GM19238 (cell line): Measurements from ENCODE around the gene SERPINB6.
A peak's percentile ranks its signal among the peaks of the same experiment; 100 is the strongest.
"Not testable (repeated sequence)": the region's sequence is repeated elsewhere in the genome, so short reads cannot be mapped to it uniquely, and the experiment has no call there.

Experiments
- DNase-seq: peaks from one replicate; pipeline ENCODE4 v3.0.0; 2011; ENCODE audit warnings: low spot score; ENCODE audit not compliant: insufficient read length

SERPINB6 gene

DNA sequence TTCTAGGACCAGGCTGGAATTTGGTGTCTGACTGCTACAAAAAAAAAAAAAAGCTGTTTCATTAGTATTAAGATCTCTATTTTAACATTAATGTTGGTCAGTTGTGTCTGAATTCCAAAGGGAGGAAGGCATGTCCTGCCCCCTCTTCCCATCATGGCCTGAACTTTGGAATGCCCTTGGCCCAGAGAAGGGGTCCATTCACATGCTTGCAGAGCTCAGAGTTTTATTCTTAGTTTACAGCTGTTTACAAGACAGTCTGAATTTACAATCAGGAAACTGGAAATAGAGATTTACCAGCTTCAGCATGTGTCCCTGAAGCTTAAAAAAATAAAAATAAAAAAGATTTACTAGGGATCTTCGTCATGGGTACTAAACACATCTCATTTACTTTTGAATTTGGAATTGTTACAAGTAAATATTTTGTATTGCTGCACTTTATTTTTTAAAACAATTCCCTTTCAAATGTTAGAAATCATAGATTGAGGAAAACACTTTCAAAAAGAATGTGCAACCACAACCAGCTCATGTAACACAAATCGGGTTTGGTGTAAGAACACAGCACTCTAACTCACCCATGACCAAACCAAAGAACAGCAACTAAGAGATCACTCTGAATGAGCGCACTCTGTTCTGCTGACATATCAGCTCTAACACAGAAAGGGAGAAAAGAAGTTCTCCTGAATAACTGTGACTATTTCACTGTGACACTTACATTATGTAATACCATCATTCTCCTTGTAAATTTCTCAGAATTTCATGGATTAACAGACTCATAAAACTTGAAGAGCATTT is 6.6 kb upstream of the SERPINB6 start:
- DNase-seq: no peak

DNA sequence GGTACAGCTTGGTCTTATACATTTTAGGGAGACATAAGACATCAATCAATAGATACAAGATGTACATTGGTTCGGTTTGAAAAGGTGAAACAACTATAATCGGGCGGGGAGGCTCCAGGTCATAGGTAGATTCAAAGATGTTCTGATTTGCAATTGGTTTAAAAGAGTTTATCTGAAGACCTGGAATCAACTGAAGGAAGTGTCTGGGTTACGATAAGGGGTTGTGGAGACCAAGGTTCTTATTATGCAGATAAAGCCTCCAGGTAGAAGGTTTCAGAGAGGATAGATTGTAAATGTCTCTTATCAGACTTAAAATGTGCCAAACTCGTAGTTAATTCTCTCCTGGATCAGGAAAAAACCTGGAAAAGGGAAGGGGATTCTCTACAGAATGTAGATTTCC is 5.9 kb upstream of the SERPINB6 start:
- DNase-seq: no peak

DNA sequence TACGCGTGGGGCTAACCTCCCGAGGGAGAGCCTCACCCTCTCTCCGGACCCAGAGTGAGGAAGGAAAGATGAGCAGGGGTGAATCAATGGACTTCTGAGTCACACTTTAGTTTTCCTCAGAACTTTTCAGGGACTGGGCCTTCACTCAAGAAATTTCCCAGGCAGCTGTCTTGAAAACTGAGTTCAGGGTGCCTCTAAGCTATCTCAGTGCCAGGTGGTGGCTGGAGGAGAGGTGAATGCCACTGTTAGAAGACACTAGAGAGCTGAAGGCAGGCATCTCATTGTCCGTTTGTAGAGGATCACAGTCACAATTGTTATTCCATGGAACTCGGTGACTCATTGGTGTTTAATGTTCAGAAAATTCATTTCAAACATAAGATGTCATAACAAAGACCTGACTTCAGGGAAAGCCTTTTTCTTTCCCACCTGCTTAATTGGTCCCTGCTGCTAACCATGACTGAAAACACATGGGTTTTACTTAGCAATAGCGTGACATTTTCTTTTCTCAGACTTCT is 5.3 kb upstream of the SERPINB6 start:
- no peak for DNase-seq

DNA sequence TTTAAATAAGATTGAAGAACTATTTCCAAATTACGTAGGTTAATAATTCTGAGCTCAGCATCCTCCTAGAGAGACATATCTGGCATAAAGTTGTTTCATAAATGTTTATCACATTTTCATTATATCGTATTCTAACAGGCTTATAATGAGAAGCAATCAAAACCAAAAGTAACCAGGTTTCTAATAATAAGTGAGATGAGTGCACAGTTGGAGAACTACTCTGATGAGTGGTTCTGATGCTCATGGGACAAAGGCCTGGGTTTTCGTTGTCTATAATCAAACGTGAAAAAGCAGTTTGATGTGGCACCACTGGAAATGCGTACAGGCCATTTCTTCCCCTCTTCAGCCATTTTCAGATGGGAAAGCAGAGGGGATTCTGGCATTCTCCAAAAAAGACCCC is 4.7 kb upstream of the SERPINB6 start:
- DNase-seq: no peak

DNA sequence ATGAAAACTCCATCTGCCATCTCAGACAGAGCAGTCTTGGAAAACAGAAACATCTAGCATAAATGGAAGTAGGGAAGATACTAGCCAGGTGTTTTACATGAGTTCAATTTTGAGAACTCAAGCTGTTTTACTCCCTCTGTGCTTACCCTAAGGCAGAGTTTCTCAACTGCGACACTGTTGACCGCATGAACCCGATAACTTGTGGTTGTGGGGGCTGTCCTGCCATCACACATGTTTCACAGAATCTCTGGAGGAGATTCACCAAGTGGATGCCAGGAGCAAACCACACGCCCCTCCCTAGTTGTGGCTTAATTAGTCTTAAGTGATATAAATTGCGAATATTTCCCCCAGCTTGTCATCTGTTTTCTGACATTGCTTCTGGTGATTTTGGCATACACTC is 2.3 kb upstream of the SERPINB6 start:
- no peak for DNase-seq

DNA sequence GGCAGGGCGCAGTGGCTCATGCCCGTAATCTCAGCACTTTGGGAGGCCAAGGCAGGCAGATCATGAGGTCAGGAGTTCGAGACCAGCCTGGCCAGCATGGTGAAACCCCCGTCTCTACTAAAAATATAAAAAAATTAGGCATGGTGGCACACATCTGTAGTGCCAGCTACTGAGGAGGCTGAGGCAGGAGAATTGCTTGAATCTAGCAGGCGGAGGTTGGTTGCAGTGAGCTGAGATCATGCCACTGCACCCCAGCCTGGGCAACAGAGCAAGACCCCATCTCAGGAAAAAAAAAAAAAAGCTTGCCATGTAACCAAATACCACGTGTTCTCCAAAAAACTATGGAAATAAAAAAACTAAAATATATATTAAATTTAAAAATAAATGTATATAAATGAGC is 1.8 kb upstream of the SERPINB6 start:
- DNase-seq: not testable (repeated sequence)

DNA sequence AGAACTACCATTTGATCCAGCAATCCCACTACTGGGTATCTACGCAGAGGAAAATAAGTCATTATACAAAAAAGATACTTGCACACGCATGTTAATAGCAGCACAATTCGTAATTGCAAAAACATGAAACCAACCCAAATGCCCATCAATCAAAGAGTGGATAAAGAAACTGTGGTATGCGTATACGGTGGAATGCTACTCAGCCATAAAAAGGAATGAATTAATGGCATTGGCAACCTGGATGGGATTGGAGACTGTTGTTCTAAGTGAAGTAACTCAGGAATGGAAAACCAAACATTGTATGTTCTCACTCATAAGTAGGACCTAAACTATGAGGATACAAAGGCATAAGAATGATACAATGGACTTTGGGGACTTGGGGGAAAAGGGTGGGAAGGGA is 1.3 kb upstream of the SERPINB6 start:
- not testable (repeated sequence) for DNase-seq

DNA sequence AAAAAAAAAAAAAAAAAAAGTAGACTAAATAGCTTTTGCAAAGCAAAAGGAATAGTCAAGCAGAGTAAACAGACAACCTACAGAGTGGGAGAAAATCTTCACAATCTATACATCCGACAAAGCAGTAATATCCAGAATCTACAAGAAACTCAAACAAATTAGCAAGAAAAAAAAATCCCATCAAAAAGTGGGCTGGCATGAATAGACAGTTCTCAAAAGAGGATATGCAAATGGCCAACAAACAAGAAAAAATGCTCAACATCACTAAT is 786 bp upstream of the SERPINB6 start:
- DNase-seq: not testable (repeated sequence)

DNA sequence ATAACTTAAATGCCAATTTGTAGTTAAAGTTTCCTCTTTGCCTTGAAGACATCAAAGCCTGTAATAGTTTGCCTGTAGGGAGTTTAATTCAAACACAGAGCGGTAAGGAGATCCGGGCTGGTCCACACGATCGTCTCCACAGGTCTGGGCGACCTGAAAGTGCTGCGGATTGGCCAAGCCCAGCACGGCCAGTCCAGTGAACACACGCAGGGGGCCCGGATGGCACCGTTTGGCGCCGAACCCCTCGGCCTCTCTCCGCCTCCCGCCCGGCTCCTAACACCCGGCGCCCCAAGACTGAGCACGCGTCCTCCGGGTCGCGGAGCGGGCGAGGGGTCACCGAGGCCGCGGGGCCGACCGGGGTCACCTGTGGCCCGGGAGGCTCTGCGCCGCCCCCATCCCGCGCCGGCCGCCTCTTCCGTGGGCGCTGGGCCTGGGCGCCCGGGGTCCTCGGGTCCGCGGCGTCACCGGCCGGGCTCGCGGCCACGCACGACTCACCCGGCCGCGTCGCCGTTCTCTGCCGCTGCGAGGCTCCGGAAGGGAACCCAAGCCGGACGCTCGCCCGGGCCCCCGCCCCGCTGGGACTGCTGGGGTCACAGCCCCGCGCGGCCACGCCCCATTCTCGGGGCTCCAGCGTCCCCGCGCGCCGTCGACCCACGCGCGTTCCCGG is 481 bp downstream of the SERPINB6 start:
- DNase-seq: peak; percentile 20

DNA sequence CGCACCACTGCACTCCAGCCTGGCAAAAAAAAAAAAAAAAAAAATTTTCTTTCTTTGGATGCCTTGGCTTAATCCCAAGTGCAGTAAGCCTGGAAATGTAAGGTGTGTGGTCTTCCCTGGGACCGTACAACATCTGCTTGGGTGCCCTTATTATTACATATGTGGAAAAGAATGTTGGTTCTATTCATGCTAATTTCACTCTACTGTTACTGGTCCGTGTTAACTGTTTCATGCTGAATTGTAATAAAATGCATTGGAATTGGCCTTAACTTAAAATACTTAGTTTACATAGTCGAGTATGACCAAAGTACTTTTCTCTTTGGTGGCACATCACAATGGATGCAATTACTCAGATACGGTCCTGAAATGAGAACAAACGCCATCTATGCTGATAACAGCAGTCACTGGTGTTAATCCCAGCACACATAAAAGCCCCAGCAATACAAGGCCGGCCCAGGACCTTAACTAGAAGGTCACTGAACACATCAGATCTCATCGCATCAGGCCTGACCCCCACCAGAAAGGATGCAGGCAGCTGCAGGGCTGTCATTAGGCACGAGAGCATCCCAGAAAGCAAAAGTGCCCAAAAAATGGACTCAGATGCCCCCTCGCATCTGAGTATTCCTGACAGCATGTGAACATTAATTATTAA is 1.2 kb downstream of the SERPINB6 start:
- no peak for DNase-seq

DNA sequence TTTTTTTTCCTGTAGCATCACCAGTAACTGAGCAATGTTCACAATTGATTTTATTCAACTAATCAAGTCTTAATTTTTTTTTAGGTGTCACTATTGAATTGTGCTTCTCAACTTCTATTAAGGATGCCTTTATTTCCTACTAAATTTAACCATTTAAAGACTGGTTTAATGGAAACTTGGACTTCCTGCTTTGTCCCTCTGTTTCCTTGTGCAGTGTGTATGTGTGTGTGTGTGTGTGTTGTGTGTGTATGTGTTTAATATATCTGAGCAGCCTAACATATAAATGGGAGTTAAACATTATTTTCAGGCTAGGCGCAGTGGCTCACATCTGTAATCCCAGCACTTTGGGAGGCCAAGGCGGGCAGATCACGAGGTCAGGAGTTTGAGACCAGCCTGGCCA is 1.8 kb downstream of the SERPINB6 start:
- no peak for DNase-seq

DNA sequence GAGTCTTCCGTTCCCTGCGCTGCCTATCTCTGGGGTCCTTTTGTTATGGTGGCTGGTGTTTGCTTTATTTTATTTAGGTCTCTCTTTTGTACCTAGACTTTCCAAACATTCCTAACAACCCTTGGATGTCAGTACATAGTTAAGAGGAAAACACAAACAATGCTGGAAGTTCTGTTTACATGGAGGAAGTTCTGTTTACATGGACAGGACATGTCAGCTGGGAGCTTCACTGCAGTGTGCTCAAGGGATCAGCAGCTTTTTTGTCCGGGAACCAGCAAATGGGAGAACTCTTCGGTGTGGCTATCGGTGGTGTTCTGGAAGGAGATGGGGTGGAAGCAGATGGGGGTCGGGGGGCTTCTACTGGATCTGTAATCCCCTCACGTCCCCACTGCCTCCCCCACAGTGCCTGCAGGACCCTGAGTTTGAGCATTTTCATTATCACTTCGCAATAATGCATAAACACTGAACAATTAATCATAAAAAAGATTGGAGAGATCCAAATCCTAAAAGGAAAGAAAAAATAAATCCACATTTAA is 2.7 kb downstream of the SERPINB6 start:
- no peak for DNase-seq

DNA sequence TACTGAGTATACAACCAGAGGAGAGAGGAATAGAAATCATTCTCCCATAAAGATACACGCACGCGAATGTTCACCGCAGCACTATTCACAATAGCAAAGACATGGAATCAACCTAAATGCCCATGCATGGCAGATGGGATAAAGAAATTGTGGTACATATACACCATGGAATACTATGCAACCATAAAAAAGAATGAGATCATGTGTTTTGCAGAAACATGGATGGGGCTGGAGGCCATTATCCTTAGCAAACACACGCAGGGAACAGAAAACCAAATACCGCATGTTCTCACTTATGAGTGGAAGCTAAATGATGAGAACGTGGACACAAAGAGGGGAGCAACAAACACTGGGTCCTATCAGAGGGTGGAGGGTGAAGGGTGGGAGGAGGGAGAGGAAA is 3.4 kb downstream of the SERPINB6 start:
- no peak for DNase-seq

DNA sequence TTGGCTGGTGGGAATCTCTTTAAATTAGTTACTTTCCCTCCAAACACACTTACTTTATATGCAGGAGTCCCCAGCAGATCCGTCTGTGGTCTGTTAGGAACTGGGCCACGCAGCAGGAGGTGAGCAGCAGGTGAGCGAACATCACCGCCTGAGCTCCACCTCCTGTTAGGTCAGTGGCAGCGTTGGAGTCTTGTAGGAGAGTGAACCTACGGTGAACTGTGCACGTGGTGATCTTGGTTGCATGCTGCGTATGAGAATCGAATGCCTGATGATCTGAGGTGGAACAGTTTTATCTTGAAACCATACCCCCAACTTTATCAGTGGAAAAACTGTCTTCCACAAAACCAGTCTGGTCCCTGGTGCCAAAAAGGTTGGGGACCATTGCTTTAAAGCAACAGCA is 5.0 kb downstream of the SERPINB6 start:
- no peak for DNase-seq

DNA sequence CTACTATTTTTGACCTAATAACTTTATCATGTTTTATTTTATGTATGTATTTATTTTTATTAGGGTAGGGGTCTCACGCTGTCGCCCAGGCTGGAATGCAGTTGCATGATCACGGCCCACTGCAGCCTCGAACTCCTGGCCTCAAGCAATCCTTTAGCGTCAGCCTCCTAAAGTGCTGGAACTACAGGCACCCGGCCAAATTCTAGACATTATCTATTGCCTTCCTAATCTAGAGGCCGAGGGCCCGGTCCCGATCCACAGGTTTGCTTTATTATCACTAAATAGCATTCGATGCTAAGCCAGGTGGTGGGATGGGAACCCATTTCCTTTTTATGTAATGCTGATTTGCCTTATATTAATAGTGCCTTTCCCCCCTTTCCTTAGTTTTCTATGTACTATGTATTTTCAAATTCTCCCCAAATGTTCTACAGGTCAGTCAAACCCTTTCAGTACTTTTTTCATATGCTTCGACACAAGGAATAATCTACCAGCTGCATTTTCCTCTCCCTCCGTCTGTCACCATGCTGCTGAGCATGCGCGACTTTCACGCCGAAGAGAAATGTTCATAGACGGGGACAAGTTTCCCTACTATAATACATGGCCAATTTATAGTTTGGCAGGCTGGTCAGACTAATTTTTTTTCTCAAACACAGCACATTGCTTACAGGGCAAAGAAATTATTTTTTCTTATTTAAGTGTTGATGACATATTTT is 6.4 kb downstream of the SERPINB6 start:
- DNase-seq: no peak

DNA sequence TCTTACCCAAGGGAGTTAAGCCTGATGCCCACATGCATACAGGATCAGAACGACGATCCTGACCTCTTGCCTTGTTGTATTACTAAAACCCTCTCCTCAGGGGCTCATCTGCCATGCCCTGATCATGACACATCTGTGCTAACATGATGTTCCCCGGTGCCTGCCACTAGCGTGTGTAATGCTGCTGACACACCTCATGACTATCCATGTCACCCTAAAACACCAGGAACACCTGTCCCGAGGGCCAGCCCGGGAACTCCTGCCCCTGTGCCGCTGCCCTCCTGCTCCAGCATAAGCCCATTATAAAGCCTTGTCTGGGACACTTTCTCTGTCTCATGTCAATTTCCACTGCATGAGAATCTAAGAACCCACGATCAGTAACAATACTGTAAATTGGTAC is 7.6 kb downstream of the SERPINB6 start:
- no peak for DNase-seq

DNA sequence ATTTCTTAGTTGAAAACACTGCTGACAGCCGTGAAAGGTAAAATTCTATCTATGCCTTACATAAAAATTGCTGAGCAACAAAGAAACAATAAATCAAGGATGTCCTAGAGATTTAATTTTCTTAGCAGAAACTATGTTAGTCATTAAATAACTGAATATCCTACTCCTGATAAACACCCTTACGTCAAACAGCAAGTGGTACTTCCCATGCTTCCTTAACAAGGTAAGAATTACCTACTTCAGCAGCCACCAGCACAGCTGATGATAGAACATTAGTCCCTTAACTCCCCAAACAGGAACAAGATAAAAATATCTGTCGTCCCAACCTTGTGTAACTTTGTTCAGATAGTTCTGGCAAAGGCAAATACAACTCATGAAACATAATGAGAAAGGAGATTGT is 8.7 kb downstream of the SERPINB6 start:
- DNase-seq: no peak

DNA sequence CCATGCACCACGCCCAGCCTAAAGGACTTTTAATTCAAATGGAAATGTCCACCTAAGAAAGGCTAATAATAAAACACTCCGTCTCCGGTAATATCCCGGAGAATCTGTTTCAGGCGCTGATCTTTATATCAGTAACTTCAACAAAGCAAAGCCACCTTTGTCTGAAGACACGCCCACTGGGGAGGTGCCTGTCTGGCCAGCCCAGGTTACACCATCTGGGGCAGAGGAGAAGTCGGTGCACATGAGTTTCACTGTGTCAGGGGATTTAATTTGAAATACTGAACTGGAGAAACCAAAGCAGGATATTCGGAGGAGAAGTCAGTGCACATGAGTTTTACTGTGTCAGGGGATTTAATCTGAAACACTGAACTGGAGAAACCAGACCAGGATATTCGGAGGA is 9.4 kb downstream of the SERPINB6 start:
- no peak for DNase-seq

DNA sequence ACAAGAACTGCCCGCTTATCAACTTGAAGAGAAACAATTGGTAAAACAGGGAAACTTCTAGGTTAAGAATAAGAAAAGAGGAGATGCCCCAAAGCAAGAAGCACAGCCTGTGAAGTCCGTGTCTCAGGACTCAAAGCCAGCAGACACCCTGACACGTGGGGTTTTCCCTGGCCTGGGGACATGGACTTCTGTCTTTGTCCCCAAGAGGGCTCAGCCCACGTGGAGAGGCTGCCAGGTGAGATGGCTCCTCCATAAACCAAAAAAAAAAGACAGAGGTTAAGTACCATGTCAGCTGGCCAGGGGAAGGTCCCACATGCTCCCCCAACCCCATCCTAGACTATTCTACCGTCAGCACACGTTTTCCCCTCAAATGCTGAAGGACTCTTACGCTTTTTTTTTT is 9.9 kb downstream of the SERPINB6 start:
- no peak for DNase-seq

DNA sequence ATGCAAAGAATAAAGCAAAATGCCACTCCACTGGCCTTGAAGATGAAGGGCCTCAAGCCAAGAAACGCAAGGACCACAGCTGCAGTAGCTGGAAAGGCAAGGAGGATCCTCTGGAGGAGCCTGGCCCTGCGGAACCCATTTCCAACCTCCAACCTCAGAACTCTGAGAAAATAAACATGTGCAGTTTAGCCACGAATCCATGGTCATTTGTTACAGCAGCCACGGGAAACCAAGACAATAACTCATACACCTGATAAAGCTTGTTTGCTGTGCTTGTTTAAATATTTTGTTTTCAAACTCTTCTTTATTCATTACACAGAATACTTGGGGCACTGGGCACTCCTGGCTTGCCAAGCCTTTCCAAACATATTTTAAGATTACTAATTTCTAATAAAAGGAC is 10.4 kb downstream of the SERPINB6 start:
- no peak for DNase-seq

DNA sequence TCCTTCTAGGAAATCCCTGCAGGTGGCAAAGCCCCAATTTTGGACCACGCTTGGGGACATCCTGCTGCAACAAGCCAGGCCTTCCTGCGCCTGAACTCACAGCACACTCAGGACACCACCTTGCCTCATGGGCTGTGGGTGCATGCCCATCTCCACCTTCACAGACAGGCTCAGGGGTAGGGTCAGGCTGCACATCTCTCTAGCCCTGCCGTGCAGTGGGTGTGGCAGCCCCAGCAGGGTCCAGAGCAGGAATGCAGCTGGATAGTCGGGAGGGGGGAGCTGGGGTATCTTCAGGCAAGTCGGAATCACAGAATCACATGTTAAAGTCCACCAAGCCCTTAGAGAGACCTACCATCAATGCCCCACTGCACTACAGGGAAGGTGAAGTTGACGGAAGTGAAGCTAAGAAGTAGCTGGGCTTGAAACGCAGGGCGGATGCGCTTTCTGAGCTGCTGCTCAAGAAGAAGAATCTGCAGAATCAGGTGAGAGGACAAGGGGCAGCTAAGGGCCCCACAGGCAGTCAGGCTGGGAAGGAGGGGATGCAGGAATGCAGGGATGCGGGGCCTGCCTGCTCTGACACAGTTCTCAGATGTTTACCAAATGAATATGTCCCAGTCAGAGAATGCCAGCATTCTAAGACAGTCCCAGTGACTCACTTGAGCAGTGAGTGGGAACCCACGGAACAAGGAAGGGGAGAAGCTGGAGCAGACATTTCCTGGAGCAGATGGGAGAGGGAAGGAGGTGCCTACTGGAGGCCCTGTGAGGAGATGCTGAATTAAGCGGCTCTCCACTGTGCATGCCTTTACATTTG is 11.3 kb downstream of the SERPINB6 start:
- no peak for DNase-seq
